Right atrium auricular region (tissue), 2 donors: Measurements from ENCODE around the gene EPHA2. TPM values are rescaled to one million over a fixed set of nuclear protein-coding genes. Genes with fewer than 3 reads are reported as not detected.

Experiments used
- DNase-seq: peaks from one replicate; pipeline ENCODE4 v3.0.0-alpha.2; 2019; ENCODE audit warnings: low spot score
- H3K27ac ChIP-seq, 2 donors: fragments of 200-600 bp; sonication (generic); 1 replicate in 1 of 2; 2 replicates in 1 of 2; pipeline ENCODE4 v1.5.1; 2016 to 2019
- H3K27me3 ChIP-seq, 2 donors: fragments of 200-600 bp; sonication (generic); one replicate each; pipeline versions ENCODE4 v1.5.1 to v1.6.0; 2017 to 2019
- H3K36me3 ChIP-seq: fragments of 200-600 bp; sonication (generic); one replicate; pipeline ENCODE4 v1.5.1; 2016
- H3K4me1 ChIP-seq, 2 donors: fragments of 200-600 bp; sonication (generic); one replicate each; pipeline versions ENCODE4 v1.5.1 to v1.6.0; 2017 to 2019
- H3K4me3 ChIP-seq, 2 donors: fragments of 200-600 bp; sonication (generic); 1 replicate in 1 of 2; 2 replicates in 1 of 2; pipeline ENCODE4 v1.5.1; 2017 to 2019; ENCODE audit warnings: mild to moderate bottlenecking in 1 of 2, moderate library complexity in 1 of 2
- H3K9me3 ChIP-seq, 2 donors: fragments of 200-600 bp; sonication (generic); one replicate each; pipeline ENCODE4 v1.5.1; 2019
- CTCF ChIP-seq, 2 donors: fragments of 200-600 bp; sonication (generic); IDR thresholded peaks; one replicate each; pipeline ENCODE4 v1.5.1; 2019; ENCODE audit warnings: antibody characterized with exemption in 2 of 2
- total RNA-seq, 2 donors: library from RNA; depleted of rRNA; stranded (reverse); fragments of >200 nt; gene quantifications; one replicate each; pipeline ENCODE4 v1.1.0, GENCODE V29; 2016

EPHA2 gene
- total RNA-seq, 2 donors from 2014 or later, result 17.5 to 43.5 TPM

- H3K36me3 ChIP-seq, result no peaks in the 10 kb centered on the region
- H3K27me3 ChIP-seq, result no peaks in the 10 kb centered on the region
- DNase-seq, result no peak
- no peaks in the 10 kb centered on the region for H3K4me1 ChIP-seq
- H3K27ac ChIP-seq, result no peak overlapping the region
- H3K9me3 ChIP-seq, result no peaks in the 10 kb centered on the region
- no peak overlapping the region for H3K4me3 ChIP-seq
- TF ChIP-seq CTCF (IDR thresholded peaks at IDR 0.05), result no peak
These were observed 39.6 kb upstream of the EPHA2 start for GRCh38 chr1:16195518-16195905.

DNA sequence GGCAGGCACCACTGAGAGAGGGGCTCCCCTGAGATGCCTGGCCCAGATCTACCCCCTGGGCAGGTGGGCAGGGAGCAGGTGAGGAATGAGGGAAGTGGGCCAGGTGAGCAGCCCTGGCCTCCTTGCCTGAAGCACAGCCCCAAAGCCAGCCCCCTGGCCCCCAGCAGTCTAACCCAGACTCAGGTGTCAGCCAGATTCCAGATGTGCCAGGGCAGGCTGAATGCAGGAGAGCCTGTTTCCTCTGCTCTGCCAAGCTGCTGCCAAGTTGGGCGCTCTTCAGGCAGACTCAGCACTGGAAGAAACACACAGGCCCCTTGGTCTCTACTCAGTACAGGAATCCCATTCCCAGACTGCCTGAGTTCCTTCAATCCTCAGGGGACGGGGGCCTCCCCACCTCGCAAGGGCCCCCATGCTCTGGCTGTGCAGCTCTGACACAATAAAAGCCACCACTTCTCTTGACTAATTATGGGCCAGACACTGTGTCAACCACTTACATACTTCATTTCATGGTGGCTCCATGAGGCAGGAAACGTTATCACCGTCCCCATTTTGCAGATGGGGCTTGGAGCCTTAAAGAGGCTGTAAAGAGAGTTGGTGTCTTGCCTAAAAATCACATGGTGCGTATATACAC, 36.2 kb upstream of the EPHA2 start:
- Histone ChIP-seq H3K27ac (no peak overlapping the region), H3K4me1 (peaks cover 0 to 23% of the 10 kb centered on the region in 2 donors), H3K4me3 (no peak overlapping the region), H3K27me3 (no peaks in the 10 kb centered on the region), H3K36me3 (no peaks in the 10 kb centered on the region), H3K9me3 (no peaks in the 10 kb centered on the region)
- no peak for DNase-seq
- no peak for TF ChIP-seq CTCF (IDR thresholded peaks at IDR 0.05)

DNA sequence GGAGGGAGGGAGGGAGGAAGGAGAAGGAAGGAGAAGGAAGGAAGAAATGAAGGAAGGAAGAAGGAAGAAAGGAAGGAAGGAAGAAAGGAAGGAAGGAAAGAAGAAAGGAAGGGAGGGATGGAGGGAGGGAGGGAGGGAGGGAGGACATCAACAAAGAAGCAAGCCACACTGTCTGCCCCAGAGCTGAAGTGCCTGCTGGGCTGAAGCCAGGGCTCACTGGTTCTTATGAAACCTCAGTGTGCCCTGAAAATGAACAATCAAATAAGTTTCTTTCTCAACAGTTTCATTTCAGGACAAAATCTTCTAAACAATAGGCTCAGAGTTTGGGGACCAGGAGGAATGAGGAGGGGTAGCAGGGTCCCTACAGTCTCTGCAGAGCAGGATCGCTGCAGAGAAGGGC, 35.4 kb upstream of the EPHA2 start:
- Histone ChIP-seq H3K27ac (no peak overlapping the region), H3K27me3 (no peaks in the 10 kb centered on the region), H3K4me1 (peaks cover 0 to 23% of the 10 kb centered on the region in 2 donors), H3K9me3 (no peaks in the 10 kb centered on the region), H3K36me3 (no peaks in the 10 kb centered on the region), H3K4me3 (no peak overlapping the region)
- DNase-seq, result no peak
- no peak for TF ChIP-seq CTCF (IDR thresholded peaks at IDR 0.05)

GRCh38 chr1:16189921-16190621, 34.2 kb upstream of the EPHA2 start:
- Histone ChIP-seq H3K4me3 (no peak overlapping the region), H3K36me3 (no peaks in the 10 kb centered on the region)
- no peak for TF ChIP-seq CTCF (IDR thresholded peaks at IDR 0.05)

DNA sequence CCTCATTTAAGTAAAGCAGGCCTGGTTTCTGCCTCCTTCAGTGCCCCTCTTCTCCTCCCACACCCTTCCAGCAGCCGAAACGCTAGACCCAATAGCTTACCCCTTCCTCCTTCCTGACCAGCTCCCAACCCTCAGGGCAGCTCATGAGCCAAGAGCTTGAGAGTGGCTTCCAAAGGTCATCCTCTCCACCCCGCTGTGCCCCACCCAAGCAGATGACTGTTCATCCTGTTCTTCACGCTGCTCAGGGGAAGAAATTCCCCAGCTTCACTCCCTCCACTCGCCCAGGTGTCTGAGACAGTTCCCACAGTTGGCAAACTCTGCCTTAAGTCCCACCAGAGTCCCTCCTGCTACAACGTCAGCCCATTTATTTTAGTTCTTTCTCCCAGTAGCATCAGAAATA, 33.1 kb upstream of the EPHA2 start:
- no peak for TF ChIP-seq CTCF (IDR thresholded peaks at IDR 0.05)
- no peaks in the 10 kb centered on the region for H3K27me3 ChIP-seq
- H3K4me3 ChIP-seq, result no peak overlapping the region
- no peaks in the 10 kb centered on the region for H3K36me3 ChIP-seq
- H3K4me1 ChIP-seq, result peaks cover 0 to 23% of the 10 kb centered on the region in 2 donors
- H3K27ac ChIP-seq, result no peak overlapping the region
- no peak for DNase-seq
- H3K9me3 ChIP-seq, result no peaks in the 10 kb centered on the region

More at GRCh38 chr1:16189921-16190621, 34.2 kb upstream of the EPHA2 start:
- DNase-seq, result no peak
- H3K9me3 ChIP-seq, result no peaks in the 10 kb centered on the region
- H3K27ac ChIP-seq, result no peak overlapping the region
- no peaks in the 10 kb centered on the region for H3K27me3 ChIP-seq
- peaks cover 0 to 23% of the 10 kb centered on the region in 2 donors for H3K4me1 ChIP-seq
